HepG2 (cell line): ENCODE measurements around the gene CRYM. TPM values are rescaled to one million over a fixed set of nuclear protein-coding genes. Genes with fewer than 3 reads are reported as not detected.

ENCODE experiments used
- CENPT ChIP-seq: sonication (generic); formaldehyde crosslinking; IDR thresholded peaks from 2 replicates; pipeline ENCODE4 v1.8.0; 2022; ENCODE audit warnings: low read depth, mild to moderate bottlenecking, moderate library complexity, missing genetic modification reagents
- DMTF1 ChIP-seq: sonication (generic); formaldehyde crosslinking; IDR thresholded peaks from 2 replicates; pipeline ENCODE4 v1.4.0; 2020; ENCODE audit warnings: mild to moderate bottlenecking, missing genetic modification reagents
- DR1 ChIP-seq: sonication (generic); formaldehyde crosslinking; IDR thresholded peaks from 2 replicates; pipeline ENCODE4 v1.8.0; 2021; ENCODE audit warnings: mild to moderate bottlenecking, missing genetic modification reagents, inconsistent platforms
- KAT2B ChIP-seq: fragments of 150-350 bp; IDR thresholded peaks from 2 replicates; pipeline ENCODE4 v1.6.1; 2014; ENCODE audit warnings: low read depth, low read length, borderline replicate concordance
- KAT8 ChIP-seq: IDR thresholded peaks from 2 replicates; pipeline ENCODE4 v1.6.1; 2016; ENCODE audit warnings: missing genetic modification reagents, missing compliant biosample characterization
- POLR2AphosphoS5 ChIP-seq: IDR thresholded peaks from 2 replicates; pipeline ENCODE4 v1.6.1; 2012; ENCODE audit warnings: low read depth, low read length
- SRF ChIP-seq: IDR thresholded peaks from 2 replicates; pipeline ENCODE4 v1.6.1; 2011; ENCODE audit warnings: mild to moderate bottlenecking, low read depth, low read length, moderate library complexity
- SUZ12 ChIP-seq: fragments of 150-350 bp; IDR thresholded peaks from 2 replicates; pipeline ENCODE4 v1.6.1; 2014; ENCODE audit warnings: low read depth, low read length
- TMF1 ChIP-seq: sonication (generic); formaldehyde crosslinking; IDR thresholded peaks from 2 replicates; pipeline ENCODE4 v1.8.1; 2022; ENCODE audit warnings: low read depth, missing genetic modification reagents
- ZFP36L2 ChIP-seq: sonication (generic); formaldehyde crosslinking; IDR thresholded peaks from 2 replicates; pipeline ENCODE4 v1.4.0; 2020; ENCODE audit warnings: missing genetic modification reagents
- ZNF142 ChIP-seq: sonication (generic); formaldehyde crosslinking; IDR thresholded peaks from 2 replicates; pipeline ENCODE4 v1.4.0; 2020; ENCODE audit warnings: missing genetic modification reagents
- ZNF224 ChIP-seq: sonication (generic); formaldehyde crosslinking; IDR thresholded peaks from 2 replicates; pipeline ENCODE4 v1.5.0; 2020; ENCODE audit warnings: mild to moderate bottlenecking, missing genetic modification reagents
- ZNF350 ChIP-seq: sonication (generic); formaldehyde crosslinking; IDR thresholded peaks from 2 replicates; pipeline ENCODE4 v1.4.0; 2020; ENCODE audit warnings: mild to moderate bottlenecking, low read depth, missing genetic modification reagents, borderline replicate concordance
- ZNF773 ChIP-seq: sonication (generic); formaldehyde crosslinking; IDR thresholded peaks from 2 replicates; pipeline ENCODE4 v1.4.0; 2020; ENCODE audit warnings: missing genetic modification reagents, borderline replicate concordance
- ZSCAN30 ChIP-seq: sonication (generic); formaldehyde crosslinking; IDR thresholded peaks from 2 replicates; pipeline ENCODE4 v1.5.0; 2020; ENCODE audit warnings: mild to moderate bottlenecking, missing genetic modification reagents
- polyA plus RNA-seq, 8 experiments: library from polyadenylated mRNA; depleted of rRNA in 3 of 8; stranded (reverse) in 7 of 8; unstranded in 1 of 8; fragments of >200 nt; fragmentation: Illumina TruSeq in 4 of 8; extraction: Trizol in 4 of 8; gene quantifications; 2 replicates each; pipeline versions ENCODE4 v1.2.1 to v1.2.3, GENCODE V29; 2011 to 2016; ENCODE audit warnings: low read depth in 4 of 8, missing spikeins in 1 of 8, mixed read lengths in 1 of 8; ENCODE audit not compliant: insufficient read depth in 1 of 8
- total RNA-seq, 5 experiments: library from RNA; depleted of rRNA; stranded (reverse); fragments of >200 nt; fragmentation: Illumina TruSeq; extraction: Trizol; gene quantifications; 2 replicates each; pipeline ENCODE4 v1.2.3, GENCODE V29; 2016; ENCODE audit warnings: low read depth in 1 of 5
- TF ChIP-seq, protein P1 (sequence below): IDR thresholded peaks from 2 replicates; pipeline ENCODE4 v1.6.1; 2016
- TF ChIP-seq, protein P2 (sequence below): sonication (generic); formaldehyde crosslinking; IDR thresholded peaks from 2 replicates; pipeline ENCODE4 v1.5.0; 2020; ENCODE audit warnings: missing genetic modification reagents

The CRYM gene
- total and polyA plus RNA-seq, 2 of the 13 experiments (the other 11 are each of a cell fraction or from before 2014, with no cell fraction given) = 1.9 to 2.2 TPM

GRCh38 chr16:21301168-21301894 lies 23.2 kb upstream of the CRYM start (continued):
- peak; percentile 93 for TF ChIP-seq ZNF142 (CRISPR knock-in tag)
- TF ChIP-seq CENPT (CRISPR knock-in tag) = peak; percentile 93
- peak; percentile 80 for TF ChIP-seq DR1 (CRISPR knock-in tag)
- peak; percentile 91 for TF ChIP-seq TMF1 (CRISPR knock-in tag)
- TF ChIP-seq ZNF224 (CRISPR knock-in tag) = no peak
- TF ChIP-seq KAT2B = no peak
- TF ChIP-seq POLR2AphosphoS5 = peak; percentile 69
- TF ChIP-seq ZNF350 (CRISPR knock-in tag) = no peak; the same call in 1 of the 2 replicates
- no peak; the same call in 1 of the 2 replicates for TF ChIP-seq KAT8
- TF ChIP-seq SRF = no peak
- no peak for TF ChIP-seq ZFP36L2 (CRISPR knock-in tag)
- TF ChIP-seq, protein P1, sequence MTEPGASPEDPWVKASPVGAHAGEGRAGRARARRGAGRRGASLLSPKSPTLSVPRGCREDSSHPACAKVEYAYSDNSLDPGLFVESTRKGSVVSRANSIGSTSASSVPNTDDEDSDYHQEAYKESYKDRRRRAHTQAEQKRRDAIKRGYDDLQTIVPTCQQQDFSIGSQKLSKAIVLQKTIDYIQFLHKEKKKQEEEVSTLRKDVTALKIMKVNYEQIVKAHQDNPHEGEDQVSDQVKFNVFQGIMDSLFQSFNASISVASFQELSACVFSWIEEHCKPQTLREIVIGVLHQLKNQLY = no peak; the same call in 1 of the 2 replicates
- no peak for TF ChIP-seq SUZ12
- TF ChIP-seq DMTF1 (CRISPR knock-in tag) = no peak
- TF ChIP-seq, protein P2, sequence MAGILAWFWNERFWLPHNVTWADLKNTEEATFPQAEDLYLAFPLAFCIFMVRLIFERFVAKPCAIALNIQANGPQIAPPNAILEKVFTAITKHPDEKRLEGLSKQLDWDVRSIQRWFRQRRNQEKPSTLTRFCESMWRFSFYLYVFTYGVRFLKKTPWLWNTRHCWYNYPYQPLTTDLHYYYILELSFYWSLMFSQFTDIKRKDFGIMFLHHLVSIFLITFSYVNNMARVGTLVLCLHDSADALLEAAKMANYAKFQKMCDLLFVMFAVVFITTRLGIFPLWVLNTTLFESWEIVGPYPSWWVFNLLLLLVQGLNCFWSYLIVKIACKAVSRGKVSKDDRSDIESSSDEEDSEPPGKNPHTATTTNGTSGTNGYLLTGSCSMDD (CRISPR knock-in tag) = no peak
- peak; percentile 94 for TF ChIP-seq ZNF773 (CRISPR knock-in tag)
- TF ChIP-seq ZSCAN30 (CRISPR knock-in tag) = peak; percentile 64; the same call in 1 of the 2 replicates
